ENCODE data around the gene SCARF1.
"Not testable (repeated sequence)": the region's sequence is repeated elsewhere in the genome, so short reads cannot be mapped to it uniquely, and the experiment has no call there.

The SCARF1 gene, protein sequence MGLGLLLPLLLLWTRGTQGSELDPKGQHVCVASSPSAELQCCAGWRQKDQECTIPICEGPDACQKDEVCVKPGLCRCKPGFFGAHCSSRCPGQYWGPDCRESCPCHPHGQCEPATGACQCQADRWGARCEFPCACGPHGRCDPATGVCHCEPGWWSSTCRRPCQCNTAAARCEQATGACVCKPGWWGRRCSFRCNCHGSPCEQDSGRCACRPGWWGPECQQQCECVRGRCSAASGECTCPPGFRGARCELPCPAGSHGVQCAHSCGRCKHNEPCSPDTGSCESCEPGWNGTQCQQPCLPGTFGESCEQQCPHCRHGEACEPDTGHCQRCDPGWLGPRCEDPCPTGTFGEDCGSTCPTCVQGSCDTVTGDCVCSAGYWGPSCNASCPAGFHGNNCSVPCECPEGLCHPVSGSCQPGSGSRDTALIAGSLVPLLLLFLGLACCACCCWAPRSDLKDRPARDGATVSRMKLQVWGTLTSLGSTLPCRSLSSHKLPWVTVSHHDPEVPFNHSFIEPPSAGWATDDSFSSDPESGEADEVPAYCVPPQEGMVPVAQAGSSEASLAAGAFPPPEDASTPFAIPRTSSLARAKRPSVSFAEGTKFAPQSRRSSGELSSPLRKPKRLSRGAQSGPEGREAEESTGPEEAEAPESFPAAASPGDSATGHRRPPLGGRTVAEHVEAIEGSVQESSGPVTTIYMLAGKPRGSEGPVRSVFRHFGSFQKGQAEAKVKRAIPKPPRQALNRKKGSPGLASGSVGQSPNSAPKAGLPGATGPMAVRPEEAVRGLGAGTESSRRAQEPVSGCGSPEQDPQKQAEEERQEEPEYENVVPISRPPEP

DNA sequence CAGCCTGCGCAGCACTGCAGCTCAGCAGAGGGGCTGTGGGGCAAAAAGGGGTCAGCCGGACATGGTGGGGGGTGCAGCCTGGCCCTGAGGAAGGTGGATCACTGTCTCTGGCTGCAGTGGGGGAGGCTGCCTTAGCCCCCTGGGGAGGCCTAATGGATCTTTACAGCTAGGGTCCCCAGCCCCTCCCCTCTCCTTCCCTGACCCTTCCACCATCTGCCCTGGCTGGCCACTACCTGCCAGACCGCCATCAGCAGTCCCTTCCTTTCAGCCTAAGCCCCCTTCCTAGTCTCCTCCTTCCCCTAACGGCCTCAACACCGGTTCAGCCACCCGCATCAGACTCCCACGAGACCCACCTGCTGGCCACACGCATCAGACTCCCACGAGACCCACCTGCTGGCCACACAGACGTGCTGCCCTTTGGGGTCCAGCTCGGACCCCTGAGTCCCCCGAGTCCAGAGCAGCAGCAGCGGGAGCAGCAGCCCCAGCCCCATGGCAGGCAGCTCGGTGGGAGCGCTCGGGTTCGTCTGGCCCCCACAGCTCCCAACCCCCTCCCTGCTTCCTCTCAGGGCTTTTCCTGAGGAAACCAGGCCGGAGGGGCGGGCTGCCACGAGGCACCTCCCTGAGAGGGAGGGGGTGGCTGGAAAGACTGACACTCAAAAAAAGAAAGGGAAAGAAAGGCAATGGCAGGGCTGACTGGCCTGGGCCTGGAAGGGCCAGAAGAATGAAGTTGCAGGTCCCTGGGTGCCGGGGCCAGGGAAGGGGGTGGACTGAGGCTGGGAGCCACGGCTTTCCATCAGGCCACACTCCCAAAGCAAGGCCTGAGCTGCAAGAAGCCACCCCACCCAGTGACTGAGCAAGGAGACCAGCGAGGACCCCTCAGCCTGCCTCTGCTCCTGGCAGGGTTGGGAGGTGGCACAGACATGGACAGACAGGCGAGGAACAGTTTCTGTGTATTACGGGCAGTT is at the start of gene SCARF1:
Gene SCARF1 (minus strand): TSS at position 526 of the 965 bp plus-strand sequence. CDS start 35 bp downstream, at position 491.
- no peak for DNase-seq

DNA sequence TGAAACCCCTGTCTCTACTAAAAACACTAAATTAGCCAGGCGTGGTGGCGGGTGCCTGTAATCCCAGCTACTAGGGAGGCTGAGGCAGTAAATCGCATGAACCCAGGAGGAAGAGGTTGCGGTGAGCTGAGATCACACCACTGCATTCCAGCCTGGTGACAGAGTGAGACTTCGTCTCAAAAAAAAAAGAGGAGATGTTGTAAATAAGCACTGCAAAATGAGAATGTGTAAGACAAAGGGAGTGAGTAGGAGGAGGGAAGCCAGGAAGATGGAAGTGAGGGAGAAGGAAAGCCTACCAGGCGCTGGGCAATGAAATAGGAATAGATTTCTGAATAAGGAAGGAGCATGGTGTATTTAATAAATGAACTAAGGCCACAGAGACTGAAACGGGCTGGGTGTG is 47.8 kb upstream of the SCARF1 start:
- no peak for DNase-seq

- DNase-seq = no peak
Measured at GRCh38 chr17:1690544-1691221, 45.2 kb upstream of the SCARF1 start.

DNA sequence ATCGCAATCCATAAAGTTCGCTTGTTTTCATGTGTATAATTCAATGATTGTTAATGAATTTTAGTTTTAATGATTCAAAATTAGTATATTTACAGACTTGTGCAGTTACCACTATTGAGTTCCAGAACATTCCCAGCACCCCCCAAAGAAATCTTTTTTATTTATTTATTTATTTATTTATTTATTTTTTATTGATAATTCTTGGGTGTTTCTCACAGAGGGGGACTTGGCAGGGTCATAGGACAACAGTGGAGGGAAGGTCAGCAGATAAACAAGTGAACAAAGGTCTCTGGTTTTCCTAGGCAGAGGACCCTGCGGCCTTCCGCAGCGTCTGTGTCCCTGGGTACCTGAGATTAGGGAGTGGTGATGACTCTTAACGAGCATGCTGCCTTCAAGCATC is 42.9 kb upstream of the SCARF1 start:
- not testable (repeated sequence) for DNase-seq

GRCh38 chr17:1686086-1686485 is 40.6 kb upstream of the SCARF1 start:
- DNase-seq = no peak

DNA sequence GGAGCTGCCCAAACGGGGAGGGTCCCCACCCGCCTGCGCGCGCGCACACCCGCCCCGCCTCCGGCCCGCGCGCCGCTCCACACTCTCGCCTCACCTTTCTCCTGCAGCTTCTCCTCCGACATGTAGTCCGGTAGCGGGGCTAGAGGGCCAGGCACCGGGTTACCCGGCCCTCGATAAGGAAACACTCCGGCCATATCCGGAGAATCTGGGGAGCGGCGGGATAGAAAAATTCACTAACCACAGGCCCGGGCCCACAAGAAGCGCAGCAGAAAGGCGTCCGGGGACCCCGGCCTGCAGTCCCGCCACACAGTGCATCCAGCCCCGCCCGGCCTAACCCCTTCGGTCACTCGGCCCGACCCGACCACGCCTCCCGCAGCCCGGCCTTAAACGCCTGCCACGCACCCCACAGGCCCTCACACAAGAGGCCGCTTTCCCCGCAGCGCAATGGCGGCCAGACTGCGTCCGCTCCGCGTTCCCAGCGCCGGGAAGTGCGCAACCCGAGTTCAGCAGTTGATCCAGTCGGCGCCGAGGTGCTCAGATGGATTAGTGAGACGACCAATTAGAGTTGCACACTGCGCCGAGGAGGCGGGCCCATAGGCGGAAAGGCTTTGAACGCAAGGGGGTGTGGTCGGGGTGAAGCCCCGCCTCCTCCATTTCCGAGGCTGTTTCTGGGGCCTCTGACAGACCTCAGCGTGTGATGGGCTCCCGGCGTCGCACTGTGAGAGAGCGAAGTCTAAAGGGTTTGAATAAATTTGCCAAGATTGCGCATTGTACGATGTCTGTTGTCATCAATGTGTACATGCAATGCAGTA is 39.1 kb upstream of the SCARF1 start, which contains the start of gene PRPF8:
Gene PRPF8 (minus strand): TSS at position 490 of the 812 bp plus-strand sequence. CDS start 296 bp downstream, at position 194.
- DNase-seq = peak; percentile 79 to 95

DNA sequence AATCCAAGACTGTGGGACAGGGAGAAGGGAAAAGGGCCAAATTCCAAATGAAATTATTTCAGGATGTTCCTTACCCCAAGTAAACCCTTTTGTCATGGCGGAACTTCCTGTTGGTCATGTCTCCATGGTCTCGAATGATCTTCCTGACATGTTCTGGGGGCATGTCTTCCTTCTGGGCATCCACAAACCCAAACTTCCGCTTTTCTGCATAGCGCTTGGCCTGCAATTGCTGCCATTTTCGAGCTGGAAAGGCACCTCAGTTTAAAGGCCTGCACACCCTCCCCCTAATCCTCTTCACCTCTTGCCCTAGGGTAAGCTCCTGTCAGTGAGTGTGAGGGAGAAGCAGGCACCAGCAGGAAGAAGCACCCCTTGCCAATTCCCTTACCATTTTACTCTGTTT is 37.9 kb upstream of the SCARF1 start:
- no peak for DNase-seq

GRCh38 chr17:1676401-1676800 is 30.9 kb upstream of the SCARF1 start:
- DNase-seq = no peak

- DNase-seq = no peak
Measured at GRCh38 chr17:1673041-1673785, 27.7 kb upstream of the SCARF1 start.

DNA sequence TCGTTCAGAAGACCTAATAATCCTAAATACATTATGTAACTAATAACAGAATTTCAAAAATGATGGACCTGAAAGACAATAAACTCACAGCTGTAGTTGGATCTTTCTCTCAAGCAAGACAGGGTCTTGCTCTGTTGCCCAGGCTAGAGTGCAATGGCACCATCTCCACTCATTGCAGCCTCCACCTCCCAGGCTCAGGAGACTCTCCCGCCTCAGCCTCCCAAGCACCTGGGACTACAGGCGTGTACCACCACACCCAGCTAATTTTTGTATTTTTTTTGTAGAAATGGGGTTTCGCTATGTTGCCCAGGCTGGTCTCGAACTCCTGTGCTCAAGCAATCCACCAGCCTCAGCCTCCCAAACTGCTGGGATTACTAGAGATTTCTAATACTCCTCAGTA is 18.4 kb upstream of the SCARF1 start:
- DNase-seq = not testable (repeated sequence)

GRCh38 chr17:1661045-1661444 is 15.5 kb upstream of the SCARF1 start:
- no peak for DNase-seq

DNA sequence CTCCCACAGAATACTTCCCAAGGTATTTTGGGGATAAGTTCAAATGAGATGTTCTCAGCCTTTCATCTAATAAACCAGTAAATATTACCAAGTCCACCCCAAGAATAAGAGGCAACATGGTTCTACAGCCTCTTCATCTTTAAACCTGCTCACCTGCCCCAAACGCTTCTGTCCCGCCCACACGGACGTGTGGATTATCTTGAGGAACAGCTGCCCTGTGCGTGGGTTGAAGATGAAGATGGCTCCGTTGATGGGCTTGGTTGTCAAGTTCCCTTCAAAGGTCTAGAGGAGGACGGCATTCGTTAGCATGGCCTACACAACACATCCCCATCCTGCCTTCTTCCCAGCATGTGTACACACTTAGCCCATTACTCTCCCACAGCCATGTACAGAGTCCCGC is 12.6 kb upstream of the SCARF1 start:
- no peak for DNase-seq

- DNase-seq = no peak
Measured at GRCh38 chr17:1653735-1654134, 8.2 kb upstream of the SCARF1 start.

GRCh38 chr17:1652794-1653193 is 7.3 kb upstream of the SCARF1 start:
- DNase-seq = not testable (repeated sequence)

GRCh38 chr17:1651559-1651844 is 6.0 kb upstream of the SCARF1 start:
- DNase-seq = no peak

DNA sequence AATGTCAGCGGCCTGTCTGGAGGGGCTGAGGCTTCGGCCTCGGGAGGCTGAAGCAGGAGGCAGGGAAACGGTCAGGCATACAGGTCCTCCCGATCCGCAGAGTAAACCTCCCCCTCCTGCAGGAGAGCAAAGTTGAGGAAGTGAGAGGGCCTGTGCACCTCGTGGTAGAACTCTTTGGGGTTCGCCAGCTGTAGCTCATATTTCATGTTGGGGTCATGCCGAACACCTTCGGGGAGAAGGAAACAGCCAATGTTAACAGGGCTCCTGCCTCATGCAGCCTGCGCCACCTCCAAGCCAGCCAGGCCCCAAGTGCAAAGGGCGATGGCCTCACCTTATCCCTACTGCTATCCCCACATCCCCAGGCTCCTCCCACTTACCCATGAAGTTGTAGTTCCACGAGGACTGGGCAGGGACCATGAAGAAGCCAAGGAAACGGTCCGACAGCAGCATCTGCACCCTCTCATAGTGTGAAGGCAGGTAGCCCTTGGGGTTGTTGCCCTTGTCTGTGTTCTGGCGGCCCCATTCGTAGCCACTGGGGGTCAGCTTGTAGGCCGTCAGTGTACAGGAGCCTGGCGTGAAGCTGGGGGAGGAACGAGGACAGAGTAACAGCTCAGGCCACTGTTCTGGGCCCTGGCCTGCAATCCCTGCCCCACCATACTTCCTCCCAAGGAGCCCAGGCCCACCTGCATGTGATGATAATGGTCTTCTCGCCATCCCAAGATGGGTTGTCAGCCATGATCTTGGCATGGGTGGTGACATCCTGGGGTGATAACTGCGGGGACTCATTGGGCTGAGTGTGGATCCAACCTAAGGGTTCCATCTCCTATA is 5.4 kb upstream of the SCARF1 start:
- no peak for DNase-seq

GRCh38 chr17:1649844-1650501 is 4.4 kb upstream of the SCARF1 start, which contains the start of gene RILP:
Gene RILP (minus strand): TSS chr17:1649866. CDS start chr17:1649804, 62 bp downstream.
- peak in 1 of 2 experiments; percentile 40 for DNase-seq

DNA sequence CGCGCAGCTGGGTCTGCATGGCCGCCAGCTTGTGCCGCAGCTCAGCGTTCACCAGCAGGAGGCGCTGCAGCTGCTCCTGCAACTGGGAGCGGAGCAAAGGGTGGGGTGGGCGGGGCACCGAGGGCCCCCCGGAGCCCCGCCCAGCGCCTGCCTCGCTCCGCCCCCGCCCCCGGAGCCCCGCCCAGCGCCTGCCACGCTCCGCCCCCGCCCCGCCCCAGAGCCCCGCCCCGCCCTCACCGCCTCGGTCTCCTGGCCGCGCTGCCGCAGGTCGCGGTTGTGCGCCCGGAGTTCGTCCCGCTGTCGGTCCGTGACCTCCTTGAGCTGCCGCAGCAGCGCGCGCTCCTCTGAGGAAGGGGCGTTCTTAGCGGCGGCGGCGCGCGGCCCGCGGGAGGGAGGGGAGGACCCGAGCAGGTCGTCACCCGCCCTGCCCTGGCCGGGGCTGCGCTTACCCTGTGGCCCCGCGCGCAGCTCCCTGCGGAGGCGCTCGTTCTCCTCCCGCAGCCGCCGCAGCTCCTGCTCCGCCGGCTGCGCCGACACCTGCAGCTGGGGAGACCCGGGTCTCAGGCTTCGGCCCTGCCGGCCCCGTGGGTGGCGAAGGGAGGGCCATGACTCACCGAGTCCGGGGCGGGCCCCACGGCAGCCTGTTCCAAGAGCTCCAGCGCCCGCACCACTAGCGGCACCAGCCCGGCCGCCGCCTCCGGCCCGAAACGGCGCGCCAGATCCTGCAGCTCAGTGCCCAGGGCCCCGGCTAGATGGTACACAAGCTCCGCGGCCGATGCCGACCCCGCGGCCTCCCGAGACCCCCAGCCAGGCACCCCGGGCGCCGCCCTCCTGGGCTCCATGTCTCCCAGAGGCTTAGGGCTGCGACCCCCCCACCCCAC is 3.7 kb upstream of the SCARF1 start:
- DNase-seq = peak; percentile 61 to 80

Data from SW 1271 (cell line).